ENCODE measurements around the gene ARHGAP25.

The ARHGAP25 gene

DNA sequence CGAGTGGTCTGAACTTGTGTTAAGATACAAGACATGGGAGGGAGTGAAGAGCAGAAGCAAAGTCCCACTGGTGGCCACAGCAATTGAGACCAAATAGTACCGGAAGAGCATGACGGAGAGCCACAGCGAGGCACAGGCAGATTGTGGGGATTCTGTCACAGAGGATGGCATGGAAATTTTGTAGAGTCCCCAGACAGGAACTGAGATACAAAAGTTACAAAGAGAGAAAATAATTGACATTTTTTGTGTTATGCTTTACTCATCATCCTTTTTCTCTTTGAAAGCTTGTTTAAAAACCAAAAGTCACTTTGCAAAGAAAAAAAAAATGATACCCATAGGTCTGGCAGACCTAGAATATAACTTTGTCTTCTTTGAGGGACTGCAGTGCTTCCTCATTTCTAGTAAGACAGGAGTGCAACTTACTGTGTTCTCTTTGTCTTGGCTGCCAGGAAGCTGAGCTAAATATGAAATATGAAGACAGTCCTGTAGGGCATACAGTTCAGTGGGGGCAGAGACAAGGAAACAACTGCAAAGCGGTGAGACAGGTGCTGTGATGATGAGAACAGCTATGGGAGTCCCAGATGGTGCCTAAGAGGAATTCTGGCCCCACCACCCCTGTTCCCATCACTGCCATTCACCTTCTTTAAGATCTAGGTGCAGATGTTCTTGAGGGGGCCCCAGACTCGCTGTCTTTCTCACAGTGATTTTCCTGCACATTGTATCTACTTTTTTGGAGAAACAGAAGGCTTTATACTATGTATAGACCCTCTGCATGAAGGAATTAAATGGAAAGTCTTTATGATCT is 5.2 kb downstream of the ARHGAP25 start:
- TF ChIP-seq ZFX (IDR thresholded peaks at IDR 0.05): no peak
- TF ChIP-seq, protein P1, sequence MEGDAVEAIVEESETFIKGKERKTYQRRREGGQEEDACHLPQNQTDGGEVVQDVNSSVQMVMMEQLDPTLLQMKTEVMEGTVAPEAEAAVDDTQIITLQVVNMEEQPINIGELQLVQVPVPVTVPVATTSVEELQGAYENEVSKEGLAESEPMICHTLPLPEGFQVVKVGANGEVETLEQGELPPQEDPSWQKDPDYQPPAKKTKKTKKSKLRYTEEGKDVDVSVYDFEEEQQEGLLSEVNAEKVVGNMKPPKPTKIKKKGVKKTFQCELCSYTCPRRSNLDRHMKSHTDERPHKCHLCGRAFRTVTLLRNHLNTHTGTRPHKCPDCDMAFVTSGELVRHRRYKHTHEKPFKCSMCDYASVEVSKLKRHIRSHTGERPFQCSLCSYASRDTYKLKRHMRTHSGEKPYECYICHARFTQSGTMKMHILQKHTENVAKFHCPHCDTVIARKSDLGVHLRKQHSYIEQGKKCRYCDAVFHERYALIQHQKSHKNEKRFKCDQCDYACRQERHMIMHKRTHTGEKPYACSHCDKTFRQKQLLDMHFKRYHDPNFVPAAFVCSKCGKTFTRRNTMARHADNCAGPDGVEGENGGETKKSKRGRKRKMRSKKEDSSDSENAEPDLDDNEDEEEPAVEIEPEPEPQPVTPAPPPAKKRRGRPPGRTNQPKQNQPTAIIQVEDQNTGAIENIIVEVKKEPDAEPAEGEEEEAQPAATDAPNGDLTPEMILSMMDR (conservative IDR thresholded peaks at IDR 0.05): no peak
- H3K27ac ChIP-seq: no peak overlapping the region

DNA sequence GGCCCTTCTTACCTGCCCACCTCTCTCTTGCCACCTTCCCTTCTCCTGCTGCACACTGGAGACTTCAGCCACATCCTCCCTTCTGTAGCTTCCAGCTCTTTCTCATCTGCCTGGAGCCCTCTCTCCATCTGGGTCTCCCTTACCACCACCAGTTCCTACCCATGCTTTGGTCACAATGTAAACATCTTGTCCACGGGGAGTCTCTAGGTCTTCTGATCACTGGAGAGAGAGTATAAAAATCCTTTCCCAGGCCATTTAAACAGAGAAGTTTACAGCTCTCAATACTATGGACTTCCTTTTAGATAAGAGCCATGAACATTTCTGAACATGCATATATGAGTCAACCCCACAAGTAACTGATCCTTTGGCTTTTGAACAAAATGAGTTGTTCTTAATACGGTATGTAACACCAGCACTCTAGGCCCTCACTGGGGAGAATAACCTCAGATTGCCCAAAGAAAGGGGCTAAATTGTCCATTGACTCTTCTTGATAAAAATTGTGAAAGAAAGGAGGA is 5.8 kb downstream of the ARHGAP25 start:
- H3K27ac ChIP-seq: no peak overlapping the region
- TF ChIP-seq, protein P1 (conservative IDR thresholded peaks at IDR 0.05): no peak
- no peak for TF ChIP-seq ZFX (IDR thresholded peaks at IDR 0.05)

DNA sequence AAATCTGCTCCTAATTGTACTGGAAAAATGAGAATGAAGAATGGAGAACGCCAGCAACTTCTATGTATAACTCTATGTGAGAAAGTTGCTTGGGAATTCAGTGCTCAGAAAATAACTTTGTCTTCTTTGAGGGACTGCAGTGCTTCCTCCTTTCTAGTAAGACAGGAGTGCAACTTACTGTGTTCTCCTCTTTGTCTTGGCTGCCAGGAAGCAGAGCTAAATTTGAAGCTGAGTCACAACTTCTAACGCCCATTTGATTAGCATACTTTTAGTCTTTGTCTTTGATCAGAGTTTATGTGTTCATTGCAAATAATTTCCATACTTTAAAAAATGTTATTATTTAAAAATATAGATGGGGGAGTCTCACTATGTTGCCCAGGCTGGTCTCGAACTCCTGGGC is 6.6 kb downstream of the ARHGAP25 start:
- H3K27ac ChIP-seq: no peak overlapping the region
- TF ChIP-seq, protein P1 (conservative IDR thresholded peaks at IDR 0.05): no peak
- no peak for TF ChIP-seq ZFX (IDR thresholded peaks at IDR 0.05)

DNA sequence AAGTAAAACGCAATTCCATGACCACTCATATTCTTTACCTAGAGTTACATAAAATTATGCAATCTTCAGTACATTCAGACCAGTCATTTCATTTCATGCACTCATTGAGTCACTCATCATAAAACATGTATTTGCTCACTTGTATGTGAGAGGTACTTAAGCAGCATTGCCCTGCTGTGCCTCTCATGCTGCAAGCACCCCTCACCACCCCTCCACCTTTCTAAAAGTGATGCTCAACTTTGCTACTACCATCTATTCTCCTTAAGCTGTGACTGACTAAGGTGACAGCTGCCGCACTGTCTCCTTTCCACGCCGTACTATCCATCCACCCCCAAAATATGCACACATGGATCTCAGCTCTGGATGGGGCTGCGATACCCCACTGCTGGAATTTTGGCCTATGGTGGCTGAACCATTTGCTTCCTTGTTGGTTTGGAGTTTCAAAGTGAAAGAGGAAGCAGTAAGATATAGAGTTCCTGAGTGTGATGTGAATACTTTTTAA is 7.2 kb downstream of the ARHGAP25 start:
- H3K27ac ChIP-seq: no peak overlapping the region
- TF ChIP-seq ZFX (IDR thresholded peaks at IDR 0.05): no peak
- TF ChIP-seq, protein P1 (conservative IDR thresholded peaks at IDR 0.05): no peak

DNA sequence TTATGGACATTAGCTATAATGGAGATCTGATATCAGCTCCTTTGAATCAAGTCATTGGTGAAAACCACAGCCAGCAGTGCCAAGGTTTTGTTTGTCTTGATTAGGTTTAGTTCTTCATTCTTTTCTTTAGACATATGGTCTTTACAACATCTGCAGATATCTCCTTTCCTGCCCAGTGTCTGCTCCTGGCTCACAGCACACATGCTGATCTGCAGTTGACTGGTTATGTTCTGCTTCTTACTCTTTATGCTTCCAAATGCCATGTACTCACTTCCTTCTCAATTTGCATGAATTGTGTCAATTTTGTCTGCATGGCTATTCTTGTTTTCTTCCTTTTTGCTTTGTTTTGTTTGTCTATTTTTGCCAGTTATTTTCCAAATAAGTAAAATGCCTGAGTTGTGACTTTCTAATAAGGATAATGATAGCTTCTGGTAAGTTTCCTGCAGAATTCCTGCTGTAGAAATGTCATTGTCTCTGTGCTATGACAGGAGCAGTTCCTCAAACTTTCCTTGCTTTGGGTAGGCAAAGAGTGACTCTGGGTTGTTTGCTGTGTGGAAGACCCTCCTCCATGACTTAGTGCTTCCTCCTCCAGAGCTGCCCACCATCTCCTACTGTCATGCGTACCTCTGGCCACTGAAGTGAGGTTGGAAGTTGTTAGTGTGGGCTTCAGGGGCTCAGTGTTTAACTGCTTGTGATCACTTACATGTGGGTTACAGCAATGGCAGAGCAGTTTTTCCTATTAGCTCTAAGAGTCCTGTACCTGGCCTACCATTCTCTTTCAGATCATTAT is 8.2 kb downstream of the ARHGAP25 start:
- no peak overlapping the region for H3K27ac ChIP-seq

DNA sequence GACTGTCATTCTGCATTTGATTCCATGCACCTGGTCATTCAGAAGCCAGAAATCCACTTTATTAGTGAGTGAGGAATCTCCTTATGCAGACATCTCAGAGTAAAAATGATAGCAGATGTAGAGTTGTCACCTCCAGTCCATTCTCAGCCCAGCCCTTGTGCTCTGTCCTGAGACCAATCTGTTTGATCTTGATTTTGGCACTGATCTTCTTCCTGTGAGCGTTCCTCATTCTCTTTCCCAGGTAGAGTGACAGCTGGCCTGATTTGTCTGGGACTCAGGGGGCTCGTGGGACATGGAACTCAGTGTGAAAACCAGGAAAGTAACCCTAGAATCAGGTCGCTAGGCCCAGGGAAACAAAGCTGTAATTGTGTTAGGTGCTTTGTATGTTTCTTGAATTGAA is 8.9 kb downstream of the ARHGAP25 start:
- no peak overlapping the region for H3K27ac ChIP-seq
- TF ChIP-seq, protein P1 (conservative IDR thresholded peaks at IDR 0.05): no peak
- no peak for TF ChIP-seq ZFX (IDR thresholded peaks at IDR 0.05)

More for the DNA sequence above, 8.2 kb downstream of the ARHGAP25 start:
- no peak for TF ChIP-seq ZFX (IDR thresholded peaks at IDR 0.05)
- TF ChIP-seq, protein P1 (conservative IDR thresholded peaks at IDR 0.05): no peak

Measured in C4-2B (cell line).